NCI-H526 treated with DMSO at 0.1 percent for 48 hours (cell line): ENCODE data around the gene MANSC1.
"Not testable (repeated sequence)": the region's sequence is repeated elsewhere in the genome, so short reads cannot be mapped to it uniquely, and the experiment has no call there.

Source experiments
- DNase-seq: peaks from one replicate; lab custom pipeline; 2025; lab: John Stamatoyannopoulos, UW

MANSC1 gene

DNA sequence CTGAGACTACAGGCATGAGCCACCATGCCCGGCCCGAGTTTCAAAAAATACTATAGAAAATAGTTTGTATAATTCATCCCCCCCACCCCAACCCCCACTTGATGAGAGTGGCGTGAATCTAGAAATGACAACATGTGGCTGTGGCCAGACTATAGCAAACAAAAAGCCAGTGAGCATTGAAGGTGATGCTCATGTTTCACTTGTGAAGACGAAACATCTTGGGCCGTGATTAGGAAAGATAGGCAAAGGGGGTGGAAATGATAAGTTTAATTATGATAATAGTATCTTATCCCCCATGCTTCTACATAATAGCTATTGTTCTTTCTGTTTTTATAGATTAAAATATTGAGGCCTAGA lies 15.4 kb upstream of the MANSC1 start:
- no peak for DNase-seq

DNA sequence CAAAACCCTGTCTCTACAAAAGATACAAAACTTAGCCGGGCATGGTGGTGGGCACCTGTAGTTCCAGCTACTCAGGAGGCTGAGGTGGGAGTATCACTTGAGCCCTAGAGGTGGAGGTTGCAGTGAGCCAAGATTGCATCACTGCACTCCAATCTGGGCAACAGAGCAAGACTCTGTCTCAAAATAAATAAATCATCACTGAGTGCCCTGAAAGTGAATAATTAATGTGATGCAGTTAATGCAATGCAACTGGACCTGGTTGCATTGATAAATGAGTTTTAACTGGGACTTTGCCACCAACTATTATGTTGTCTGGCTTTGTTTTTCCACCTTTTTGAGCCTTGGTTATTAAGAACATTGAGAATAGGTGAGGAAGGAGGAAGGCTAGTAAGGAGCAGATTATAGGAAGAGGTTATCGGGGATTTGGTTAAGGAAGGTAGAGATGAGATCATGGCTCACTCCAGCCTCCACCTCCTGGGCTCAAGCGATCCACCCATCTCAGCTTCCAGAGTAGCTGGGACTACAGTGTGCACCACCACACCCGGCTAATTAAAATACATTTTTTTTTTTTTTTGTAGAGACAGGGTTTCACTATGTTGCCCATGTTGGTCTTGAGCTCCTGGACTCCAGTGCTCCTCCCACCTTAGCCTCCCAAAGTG lies 14.9 kb upstream of the MANSC1 start:
- DNase-seq = no peak

DNA sequence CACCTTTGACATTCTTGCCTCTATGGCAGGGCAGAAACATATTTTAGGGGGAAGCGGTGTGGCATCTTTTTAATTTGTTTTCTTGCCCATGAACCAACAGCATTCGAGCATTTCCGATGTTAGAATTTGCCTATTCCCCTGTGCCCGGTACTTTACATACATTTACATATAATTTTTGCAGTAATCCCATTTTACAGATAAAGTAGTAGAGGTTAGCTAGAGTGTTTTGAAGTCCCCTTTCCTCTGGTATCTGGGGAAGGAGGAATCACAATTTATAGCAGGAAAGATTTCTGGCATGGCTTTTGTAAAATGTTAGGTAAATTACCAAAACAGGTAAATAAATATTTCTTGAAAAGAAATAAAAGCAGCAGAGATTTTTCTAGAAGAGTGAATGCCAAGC lies 8.5 kb upstream of the MANSC1 start:
- no peak for DNase-seq

DNA sequence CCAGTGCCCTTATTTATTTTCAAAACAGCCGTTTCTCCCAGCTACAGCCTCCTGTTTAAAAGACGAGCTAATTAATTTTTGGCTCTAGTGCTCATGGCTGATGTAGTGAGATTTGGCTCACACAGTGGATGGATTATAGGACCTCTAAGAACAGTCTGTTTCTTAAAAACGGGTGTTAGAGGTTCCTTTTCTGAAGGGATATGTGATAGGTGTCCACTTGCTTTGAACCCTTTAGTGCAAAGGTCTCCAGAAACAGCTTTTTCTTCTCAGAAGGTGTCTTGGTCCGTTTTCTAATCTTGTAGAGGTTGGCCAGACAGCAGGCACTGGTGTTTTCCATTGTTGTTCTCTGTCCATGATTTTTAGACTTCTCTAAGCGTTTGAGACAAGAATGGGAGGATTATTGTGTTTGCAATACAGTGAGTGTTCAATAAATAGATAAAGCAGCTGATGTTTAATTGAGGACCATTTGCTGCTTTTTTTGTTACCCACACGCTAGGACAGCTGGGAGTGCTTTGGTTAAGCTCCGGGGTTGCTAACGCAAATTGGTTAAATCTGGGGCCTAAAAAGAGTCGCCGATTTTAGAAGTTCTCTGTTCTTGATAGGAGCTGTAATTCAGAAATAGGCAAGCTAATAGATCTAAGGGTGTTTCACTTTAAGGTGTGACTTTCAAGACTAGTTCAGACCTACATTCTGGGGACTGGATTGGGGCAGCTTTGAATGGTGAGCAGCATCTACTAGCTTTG lies 7.8 kb upstream of the MANSC1 start:
- no peak for DNase-seq

DNA sequence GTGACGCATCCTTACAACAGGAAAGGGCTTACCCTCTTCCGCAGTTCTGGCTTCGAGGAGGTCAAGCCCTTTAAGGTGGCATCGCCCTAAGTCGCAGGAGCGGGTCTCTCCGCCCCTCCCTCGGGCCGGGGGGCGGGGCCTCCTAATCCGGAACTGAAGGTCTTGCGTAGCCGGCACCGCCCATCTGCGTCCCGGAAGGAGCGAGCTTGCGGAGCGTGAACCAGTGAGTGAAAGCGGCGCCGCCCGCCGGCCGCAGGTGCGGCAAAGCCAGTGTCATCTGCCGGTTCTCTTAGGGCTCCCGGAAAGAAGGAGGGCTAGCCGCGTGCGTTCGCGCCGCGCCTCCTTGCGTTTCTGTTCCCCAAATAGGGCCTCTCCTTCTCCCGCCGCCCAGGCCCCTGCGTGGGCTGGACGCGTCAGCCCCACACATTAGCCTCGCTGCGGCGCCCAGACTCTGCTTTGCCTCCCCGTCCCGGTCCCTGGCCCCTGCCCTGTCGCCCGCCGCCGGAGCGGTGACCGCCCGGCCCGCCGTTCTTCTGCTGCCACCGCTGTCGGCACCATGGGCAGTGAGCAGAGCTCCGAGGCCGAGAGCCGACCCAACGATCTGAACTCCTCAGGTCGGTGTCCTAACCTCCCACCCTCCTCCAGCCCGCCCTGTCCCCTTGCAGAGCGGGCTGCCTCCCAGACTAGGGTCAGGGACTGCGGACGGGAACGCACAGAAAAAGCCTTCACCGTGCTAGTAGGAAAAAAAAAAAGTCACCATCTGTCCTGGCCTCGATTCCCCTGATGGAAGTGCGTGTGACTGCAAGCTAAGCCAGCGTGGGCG lies 7.1 kb upstream of the MANSC1 start, which contains the start of gene BORCS5:
BORCS5 (plus strand) TSS at position 183 of the 823 bp plus-strand sequence; CDS start at position 557, 374 bp downstream.
- DNase-seq = peak; percentile 92

DNA sequence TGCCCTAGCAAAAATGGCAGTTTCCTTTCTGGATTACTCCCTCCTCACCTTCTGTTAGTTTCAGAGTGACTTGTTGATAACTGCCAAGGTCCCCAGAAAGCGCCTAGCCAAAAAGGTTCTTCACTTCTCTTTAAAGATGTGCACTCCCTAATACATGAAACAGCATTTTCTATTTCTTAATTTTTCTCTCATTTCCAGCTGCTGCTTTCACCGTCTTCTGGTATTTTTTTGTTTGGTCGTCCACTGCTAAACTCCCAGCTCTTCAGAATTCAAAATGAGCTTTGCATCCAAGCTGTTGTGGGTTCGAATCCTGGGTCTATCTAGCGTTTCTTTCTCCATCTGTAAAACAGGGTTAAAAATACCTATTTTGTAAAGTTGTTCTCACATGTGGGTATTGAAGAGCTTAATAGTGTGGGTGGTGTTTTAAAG lies 6.4 kb upstream of the MANSC1 start:
- DNase-seq = no peak

DNA sequence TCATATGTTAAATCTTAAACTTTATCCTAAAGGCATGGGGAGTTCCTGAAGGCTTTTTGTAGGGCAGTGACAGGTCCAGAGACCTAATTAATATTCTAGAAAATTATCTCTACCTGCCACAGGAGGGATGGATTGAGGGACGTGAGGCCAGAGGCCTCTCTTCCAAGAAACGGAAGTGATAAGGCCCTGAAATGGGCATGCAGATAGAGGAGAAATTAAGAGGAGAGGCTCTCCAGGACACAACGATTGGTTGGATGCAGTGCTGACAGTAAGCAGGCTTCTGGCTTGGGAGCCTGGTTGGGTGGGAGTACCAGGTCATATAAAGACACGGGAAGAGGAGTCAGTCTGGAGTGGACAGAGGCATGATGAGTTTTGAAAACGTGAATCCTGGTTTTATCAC lies 3.8 kb upstream of the MANSC1 start:
- DNase-seq = no peak

DNA sequence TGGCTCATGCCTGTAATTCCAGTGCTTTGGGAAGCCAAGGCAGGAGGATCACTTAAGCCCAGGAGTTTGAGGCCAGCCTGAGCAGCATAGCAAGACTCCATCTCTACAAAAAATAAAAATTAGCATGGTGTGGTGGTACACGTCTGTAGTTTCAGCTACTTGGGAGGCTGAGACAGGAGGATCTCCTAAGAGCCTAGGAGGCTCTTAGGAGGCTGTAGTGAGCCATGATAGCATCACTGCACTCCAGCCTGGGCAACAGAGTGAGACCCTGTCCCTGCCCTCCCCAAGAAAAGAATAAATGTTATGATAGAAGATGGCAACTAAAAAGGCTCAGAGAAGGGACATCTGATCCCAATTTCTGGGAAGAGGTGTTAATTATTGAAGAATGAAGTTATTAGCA lies 3.2 kb upstream of the MANSC1 start:
- DNase-seq = no peak

DNA sequence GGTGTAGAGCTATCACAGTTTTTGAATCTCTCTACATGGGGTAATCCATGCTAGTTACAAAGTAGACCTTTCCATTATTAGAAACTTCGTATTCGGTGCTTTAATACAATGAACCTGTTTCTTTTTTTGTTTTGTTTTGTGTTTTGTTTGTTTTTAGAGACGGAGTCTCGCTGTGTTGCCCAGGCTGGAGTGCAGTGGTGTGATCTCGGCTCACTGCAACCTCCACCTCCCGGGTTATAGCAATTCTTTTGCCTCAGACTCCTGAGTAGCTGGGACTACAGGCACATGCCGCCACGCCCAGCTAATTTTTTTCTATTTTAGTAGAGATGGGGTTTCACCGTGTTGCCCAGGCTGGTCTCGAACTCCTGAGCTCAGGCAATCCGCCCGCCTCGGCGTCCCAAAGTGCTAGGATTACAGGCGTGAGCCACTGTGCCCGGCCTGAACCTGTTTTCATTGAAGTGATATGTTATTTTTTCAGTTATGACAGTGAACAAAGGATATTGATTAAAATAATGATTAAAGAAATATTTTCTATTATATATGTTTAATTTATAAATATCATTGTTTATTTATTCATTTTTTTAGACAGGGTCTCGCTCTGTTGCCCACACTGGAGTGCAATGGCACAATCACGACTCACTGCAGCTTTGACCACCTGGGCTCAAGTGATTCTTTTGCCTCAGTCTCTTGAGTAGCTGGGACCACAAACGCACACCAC lies 1.6 kb upstream of the MANSC1 start:
- not testable (repeated sequence) for DNase-seq

DNA sequence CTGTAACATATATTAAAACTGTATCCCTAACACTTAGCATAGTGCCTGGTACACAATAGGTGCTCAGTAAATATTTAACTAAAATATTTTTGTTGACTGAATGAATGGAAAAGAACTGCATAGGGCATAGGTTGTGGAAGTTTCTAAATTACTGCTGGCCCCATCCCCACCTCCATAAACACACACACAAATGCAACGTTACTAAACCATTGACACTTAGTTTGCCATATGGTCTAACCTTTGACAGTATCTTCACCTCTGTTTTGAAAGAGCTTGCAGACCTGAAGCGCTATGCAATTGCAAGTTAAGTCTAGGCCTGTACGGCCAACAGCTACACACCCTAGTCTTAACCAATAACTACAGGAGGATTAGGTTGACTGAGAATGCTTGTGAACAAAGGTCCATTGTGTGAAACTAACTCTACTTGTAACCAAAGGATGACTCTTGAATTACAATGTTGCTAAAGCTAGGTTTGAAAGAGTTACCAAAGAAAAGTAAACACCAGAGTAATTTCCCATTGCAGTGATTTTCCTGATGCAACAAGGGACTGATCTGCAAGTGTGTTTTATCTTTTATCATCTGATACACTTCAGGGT lies 924 bp upstream of the MANSC1 start:
- DNase-seq = peak; percentile 62

DNA sequence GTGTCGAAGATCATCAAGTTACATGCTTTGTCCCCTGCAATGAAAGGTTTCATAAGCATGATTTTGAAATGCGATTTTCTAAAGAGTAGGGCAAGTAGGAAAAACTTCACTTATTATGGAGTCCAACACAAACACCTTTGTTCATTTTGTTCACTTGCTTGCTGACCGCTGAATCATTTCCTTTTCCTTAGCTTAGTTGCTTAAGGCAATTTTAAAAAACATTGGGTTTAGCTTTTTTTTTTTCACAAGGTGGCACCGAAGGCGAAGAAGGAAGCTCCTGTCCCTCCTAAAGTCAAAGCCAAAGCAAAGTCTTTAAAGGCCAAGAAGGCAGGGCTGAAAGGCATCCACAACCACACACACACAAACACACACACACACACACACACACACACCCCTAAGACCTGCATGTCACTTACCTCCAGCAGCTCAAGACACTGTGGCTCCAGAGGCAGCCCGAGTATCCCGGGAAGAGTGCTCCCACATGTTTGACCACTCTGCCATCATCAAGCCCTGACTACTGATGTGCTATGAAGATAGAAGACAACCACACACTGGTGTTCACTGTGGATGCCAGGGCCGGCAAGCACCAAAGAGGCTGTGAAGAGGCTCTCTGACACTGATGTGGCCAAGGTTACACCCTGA lies 11.4 kb downstream of the MANSC1 start:
- DNase-seq = no peak

DNA sequence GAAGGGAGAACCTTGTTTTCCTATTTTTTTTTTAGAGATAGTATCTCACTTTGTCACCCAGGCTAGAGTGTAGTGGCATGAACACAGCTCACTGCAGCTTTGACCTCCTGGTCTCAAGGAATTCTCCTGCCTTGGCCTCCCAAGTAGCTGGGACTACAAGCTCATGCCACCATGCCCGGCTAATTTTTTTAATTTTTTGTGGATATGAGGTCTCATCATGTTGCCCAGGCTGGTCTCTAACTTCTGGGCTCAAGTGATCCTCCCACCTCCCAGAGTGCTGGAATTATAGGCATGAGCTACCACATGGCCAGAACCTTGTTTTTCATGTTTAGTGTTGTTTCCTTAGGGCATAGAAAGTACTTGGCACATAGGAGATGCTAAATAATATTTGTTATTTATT lies 13.5 kb downstream of the MANSC1 start:
- DNase-seq = no peak

DNA sequence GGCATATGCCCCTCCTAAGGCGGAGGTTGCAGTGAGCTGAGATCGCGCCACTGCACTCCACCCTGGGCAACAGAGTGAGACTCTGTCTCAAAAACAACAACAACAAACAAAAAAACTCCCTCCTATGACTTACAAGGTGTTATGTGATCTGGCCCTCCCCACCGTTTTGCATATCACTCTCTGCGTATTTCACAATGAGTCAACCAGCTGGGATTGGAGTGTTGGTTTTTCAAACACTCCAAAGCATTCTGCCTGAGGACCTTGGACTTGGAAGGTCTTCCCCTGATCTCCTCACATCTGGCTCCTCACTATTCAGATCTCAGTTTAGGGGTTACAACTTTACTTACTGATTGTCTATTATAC lies 14.0 kb downstream of the MANSC1 start:
- no peak for DNase-seq

DNA sequence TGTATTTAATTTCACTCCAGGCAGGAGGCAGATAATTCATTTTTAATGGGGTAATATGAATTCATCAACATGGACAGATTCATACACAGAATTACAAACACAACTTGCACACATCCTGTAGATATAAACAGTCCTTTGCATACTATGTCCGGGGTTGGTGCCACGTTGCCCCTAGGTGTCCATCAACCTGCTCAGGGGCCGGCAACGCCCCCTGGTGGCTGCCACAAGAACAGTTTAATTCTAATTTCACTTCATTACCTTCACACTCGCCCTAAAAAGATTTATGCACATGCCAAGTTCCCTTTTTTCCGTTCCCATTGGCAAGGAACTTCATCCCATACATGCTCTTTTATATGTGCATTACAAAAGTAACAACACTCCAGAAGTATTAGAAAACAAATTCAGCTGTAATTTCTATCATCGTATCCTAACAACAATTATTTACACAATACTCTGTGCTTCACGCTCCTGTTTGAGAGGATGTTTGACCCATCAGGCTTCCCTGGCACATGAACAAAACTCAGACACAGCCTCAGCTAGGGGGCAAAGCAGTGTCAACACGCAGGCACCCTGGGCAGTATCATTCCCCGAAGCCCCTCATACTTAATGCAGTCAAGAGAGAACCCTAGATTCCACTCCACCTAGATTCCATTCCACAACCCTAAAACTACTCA lies 15.5 kb downstream of the MANSC1 start:
- DNase-seq = peak; percentile 55

DNA sequence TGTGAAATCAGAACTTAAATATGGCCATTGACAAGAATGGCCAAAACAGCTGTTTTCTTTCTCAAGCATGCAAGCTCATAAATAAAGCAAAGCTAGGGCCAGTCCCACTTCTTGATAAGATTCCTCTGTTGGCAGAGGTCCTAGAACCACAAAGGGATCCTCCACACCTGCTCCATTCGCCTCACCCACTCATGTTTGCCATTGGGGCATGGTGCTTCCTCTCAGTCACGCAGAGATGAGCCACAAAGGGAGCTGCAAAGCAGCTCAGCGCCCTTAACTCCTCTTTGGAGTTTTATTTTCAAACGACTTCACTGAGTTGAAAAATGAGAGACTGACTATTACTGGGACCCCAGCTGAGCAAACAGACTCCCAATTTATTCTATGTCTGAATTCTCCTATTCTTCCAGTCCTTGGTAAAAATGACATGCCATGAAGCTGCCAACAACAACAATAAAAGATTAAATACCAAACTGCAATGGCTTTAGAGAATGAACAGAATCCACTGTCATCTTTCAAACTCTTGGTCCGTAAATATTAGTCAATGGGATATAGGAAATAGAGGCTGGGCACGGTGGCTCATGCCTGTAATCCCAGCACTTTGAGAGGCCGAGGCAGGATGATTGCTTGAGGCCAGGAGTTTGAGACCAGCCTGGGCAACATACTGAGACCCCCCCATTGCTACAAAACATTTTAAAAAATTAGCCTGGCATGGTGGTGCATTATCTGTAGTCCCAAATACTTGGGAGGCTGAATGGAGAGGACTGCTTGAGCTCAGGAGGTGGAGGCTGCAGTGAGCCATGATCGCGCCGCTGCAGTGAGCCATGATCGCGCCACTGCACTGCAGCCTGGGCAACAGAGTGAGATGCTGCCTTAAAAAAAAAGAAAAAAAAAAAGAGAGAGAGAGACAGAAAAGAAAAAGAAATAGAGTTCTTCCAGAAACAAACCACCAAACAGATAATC lies 16.4 kb downstream of the MANSC1 start:
- no peak for DNase-seq

DNA sequence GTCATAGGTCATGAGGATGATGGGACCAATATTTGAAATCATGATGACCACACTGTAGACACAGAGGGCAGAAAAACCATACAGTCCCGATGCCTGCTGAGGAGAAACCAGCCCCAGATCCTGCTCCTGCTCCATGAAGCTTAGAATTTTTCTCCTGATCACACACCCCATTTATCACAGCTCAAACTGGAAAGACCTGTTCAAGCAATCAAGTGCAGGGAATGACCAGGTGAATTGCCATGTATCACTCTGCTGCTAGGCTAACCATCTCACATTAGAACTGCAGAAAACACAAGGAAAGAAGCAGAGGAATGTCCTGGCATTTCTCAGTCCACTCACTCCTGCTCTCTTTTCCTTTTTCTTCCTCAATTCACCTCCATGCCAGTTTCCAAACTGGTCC lies 18.1 kb downstream of the MANSC1 start:
- DNase-seq = peak; percentile 9

DNA sequence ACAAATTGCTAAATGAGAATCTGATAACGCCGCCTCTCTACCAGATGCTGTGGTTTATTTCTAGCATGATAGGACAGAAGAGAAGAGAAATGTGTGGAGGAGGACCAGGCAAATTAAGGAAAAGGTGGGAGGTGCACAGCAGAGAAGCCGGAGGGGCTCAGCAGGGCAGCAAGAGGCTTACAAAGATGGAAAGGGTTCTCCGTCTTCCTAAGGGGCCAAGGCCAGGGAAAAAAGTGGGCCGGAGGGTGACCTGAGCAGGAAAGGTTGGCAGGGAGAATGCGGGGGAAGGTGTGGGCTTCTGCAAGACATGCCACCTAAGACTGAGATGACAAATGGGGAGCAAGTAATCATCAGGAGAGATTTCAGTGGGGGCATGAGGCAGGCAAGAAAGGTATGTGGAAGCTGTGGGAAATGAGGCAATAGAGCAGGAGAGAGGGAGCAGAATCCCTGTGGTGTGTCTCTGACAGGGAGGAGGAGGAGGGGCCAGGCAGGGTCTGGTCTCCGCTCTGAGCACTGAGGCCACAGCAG lies 18.7 kb downstream of the MANSC1 start:
- no peak for DNase-seq

DNA sequence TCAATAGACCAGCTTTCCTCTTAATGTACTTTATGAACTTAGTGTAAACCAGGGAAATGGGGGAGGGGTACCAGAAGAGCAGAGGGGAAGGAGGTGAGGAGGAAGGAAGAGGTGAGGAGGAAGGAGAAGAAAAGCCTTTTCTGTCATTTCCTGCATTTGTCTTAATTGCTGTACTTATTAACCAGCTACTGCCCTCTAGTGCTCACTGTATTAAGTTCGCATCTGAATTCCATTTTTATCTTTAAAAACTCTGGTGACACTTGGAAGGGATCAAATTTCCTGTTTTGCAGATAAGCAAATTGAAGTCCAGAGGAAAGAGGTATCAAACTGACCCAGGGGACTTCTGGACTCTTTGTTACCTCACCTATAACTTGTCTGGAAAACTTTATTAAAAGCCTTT lies 22.2 kb downstream of the MANSC1 start:
- peak; percentile 55 for DNase-seq

DNA sequence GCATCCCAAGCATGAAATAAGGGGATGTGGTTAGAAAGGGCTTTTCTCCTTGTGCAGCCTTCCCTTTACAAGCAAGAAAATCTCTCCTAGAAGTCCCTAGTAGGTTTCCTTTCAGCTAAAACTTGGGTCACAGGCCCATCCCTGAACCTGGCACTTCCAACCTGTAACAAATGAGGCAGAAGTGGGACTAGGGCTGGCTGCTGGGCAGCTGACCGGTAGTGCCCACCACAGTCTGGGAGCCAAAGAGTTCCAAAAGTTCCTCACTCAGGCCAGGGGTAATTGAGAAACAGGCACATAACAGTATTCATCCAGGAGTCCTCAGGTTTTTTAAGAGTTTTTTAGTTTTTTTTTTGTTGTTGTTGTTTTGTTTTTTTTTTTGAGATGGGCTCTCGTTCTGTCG lies 23.8 kb downstream of the MANSC1 start:
- no peak for DNase-seq
